Spleen (tissue), 7 donors: Measurements from ENCODE around the gene CD248.

Source experiments
- CTCF ChIP-seq, 11 experiments: fragments of 200-600 bp in 7 of 11; fragments of 450-650 bp in 4 of 11; sonication (generic) in 4 of 11; IDR thresholded peaks in 8 of 11; conservative IDR thresholded peaks in 3 of 11; 1 replicate in 7 of 11; 2 replicates in 4 of 11; pipeline versions ENCODE4 v1.4.0 to v1.8.0; 2016 to 2021; ENCODE audit warnings: antibody characterized with exemption in 11 of 11, inconsistent platforms in 4 of 11, mild to moderate bottlenecking in 1 of 11
- POLR2A ChIP-seq, 3 donors: fragments of 450-650 bp; IDR thresholded peaks; one replicate each; pipeline ENCODE4 v1.5.1; 2017; ENCODE audit warnings: antibody characterized with exemption in 3 of 3, mild to moderate bottlenecking in 1 of 3
- donor health status: DM: no; HTN: no; CAD: no; lungs with moderate emphysema.
- donor health status: DM: no; HTN: no; CAD: no.
- donor health status: DM: no; HTN: no; CAD: no.

GRCh38 chr11:66275984-66276612 lies 40.7 kb downstream of the CD248 start:
- TF ChIP-seq CTCF (IDR thresholded peaks at IDR 0.05 in 8 of 11, conservative IDR thresholded peaks at IDR 0.05 in 3 of 11), result no peak
- TF ChIP-seq POLR2A (IDR thresholded peaks at IDR 0.05), result no peak
